ENCODE measurements around the gene CCSER1. TPM values are rescaled to one million over a fixed set of nuclear protein-coding genes. Genes with fewer than 3 reads are reported as not detected.
"Not testable (repeated sequence)": the region's sequence is repeated elsewhere in the genome, so short reads cannot be mapped to it uniquely, and the experiment has no call there.

CCSER1 gene
- total RNA-seq, 1 donor from 2014 or later: 11.9 TPM

DNA sequence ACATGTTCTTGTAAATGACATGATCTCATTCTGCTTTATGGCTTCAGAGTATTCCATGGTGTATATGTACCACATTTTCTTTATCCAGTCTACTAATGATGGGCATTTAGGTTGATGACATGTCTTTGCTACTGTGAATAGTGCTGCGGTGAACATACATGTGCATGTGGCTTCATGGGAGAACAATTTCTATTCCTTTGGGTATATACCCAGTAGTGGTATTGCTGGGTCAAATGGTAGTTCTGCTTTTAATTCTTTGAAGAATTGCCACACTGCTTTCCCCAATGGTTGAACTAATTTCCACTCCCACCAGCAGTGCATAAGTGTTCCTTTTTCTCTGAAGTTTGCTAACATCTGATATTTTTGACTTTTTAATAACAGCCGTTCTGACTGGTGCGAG, 1080.3 kb downstream of the CCSER1 start:
- TF ChIP-seq, protein P1, sequence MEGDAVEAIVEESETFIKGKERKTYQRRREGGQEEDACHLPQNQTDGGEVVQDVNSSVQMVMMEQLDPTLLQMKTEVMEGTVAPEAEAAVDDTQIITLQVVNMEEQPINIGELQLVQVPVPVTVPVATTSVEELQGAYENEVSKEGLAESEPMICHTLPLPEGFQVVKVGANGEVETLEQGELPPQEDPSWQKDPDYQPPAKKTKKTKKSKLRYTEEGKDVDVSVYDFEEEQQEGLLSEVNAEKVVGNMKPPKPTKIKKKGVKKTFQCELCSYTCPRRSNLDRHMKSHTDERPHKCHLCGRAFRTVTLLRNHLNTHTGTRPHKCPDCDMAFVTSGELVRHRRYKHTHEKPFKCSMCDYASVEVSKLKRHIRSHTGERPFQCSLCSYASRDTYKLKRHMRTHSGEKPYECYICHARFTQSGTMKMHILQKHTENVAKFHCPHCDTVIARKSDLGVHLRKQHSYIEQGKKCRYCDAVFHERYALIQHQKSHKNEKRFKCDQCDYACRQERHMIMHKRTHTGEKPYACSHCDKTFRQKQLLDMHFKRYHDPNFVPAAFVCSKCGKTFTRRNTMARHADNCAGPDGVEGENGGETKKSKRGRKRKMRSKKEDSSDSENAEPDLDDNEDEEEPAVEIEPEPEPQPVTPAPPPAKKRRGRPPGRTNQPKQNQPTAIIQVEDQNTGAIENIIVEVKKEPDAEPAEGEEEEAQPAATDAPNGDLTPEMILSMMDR (conservative IDR thresholded peaks at IDR 0.05): no peak
- H3K27me3 Mint-ChIP-seq (ENCODE audit: low read depth): no peaks in the 10 kb centered on the region
- peaks cover 8% of the 10 kb centered on the region for H3K4me1 Mint-ChIP-seq
- H3K27ac Mint-ChIP-seq (ENCODE audit: unreplicated experiment): no peak overlapping the region
- H3K4me3 Mint-ChIP-seq: no peak overlapping the region
- H3K36me3 Mint-ChIP-seq (ENCODE audit: low read depth): no peaks in the 10 kb centered on the region
- H3K9me3 Mint-ChIP-seq: no peaks in the 10 kb centered on the region
- no peak for DNase-seq (ENCODE audit: low read depth, low spot score)

DNA sequence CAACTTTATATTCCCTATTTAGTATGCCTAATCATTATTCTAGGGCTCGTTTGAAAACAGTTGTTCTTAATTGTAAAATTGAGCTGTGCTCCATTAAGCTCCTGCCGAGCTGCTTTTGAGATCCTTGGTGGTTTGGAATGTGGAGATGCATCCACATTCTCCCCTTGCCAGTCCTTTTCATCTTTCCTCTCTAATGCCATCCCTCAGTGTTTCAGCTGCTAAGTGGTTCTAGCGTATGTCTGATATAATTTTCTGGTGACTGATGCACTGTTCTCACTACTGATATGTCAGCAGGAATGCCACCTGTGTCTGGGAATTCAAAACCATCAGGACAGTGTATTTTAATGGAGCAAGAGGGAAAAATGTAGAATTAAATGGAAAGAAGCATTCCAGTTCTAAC, 1085.0 kb downstream of the CCSER1 start:
- DNase-seq (ENCODE audit: low read depth, low spot score): no peak
- TF ChIP-seq, protein P1 (conservative IDR thresholded peaks at IDR 0.05): no peak
- no peaks in the 10 kb centered on the region for H3K27me3 Mint-ChIP-seq (ENCODE audit: low read depth)
- H3K4me3 Mint-ChIP-seq: no peak overlapping the region
- no peaks in the 10 kb centered on the region for H3K4me1 Mint-ChIP-seq
- no peaks in the 10 kb centered on the region for H3K36me3 Mint-ChIP-seq (ENCODE audit: low read depth)
- H3K27ac Mint-ChIP-seq (ENCODE audit: unreplicated experiment): no peak overlapping the region
- H3K9me3 Mint-ChIP-seq: no peaks in the 10 kb centered on the region

DNA sequence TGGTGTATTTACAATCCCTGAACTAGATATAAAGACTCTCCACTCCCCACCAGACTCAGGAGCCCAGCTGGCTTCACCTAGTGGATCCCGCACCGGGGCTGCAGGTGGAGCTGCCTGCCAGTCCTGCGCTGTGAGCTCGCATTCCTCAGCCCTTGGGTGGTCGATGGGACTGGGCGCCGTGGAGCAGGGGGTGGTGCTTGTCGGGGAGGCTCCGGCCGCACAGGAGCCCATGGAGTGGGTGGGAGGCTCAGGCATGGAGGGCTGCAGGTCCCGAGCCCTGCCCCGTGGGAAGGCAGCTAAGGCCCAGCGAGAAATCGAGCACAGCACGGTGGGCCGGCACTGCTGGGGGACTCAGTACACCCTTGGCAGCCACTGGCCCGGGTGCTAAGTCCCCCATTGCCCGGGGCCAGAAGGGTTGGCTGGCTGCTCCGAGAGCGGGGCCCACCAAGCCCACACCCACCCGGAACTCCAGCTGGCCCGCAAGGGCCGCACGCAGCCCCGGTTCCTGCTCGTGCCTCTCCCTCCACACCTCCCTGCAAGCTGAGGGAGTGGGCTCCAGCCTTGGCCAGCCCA, 1090.7 kb downstream of the CCSER1 start:
- DNase-seq (ENCODE audit: low read depth, low spot score); H3K4me1 Mint-ChIP-seq; H3K27me3 Mint-ChIP-seq (ENCODE audit: low read depth); H3K36me3 Mint-ChIP-seq (ENCODE audit: low read depth); H3K9me3 Mint-ChIP-seq; H3K27ac Mint-ChIP-seq (ENCODE audit: unreplicated experiment); H3K4me3 Mint-ChIP-seq: not testable (repeated sequence)

DNA sequence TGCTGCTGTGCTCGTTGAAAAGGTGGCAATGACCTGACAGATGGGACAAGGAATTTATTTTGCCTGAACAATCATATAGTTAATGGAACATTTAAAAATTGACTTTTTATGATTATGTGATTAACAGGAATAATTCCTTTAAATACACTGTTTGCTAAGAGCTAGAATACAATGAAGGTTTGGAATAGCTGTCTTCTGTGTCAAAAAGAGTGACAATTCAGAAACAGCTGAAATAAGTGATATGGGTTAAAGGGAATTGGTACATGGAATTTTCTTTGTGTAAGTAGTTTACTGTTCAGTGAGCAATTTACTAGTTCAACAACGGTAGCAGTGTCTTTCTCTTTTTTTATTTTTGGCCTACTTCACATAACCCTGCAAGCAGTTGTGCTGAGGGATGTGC, 1093.1 kb downstream of the CCSER1 start:
- no peaks in the 10 kb centered on the region for H3K27me3 Mint-ChIP-seq (ENCODE audit: low read depth)
- no peaks in the 10 kb centered on the region for H3K4me1 Mint-ChIP-seq
- TF ChIP-seq, protein P1 (conservative IDR thresholded peaks at IDR 0.05): no peak
- no peak for DNase-seq (ENCODE audit: low read depth, low spot score)
- no peaks in the 10 kb centered on the region for H3K9me3 Mint-ChIP-seq
- H3K27ac Mint-ChIP-seq (ENCODE audit: unreplicated experiment): no peak overlapping the region
- no peak overlapping the region for H3K4me3 Mint-ChIP-seq
- no peaks in the 10 kb centered on the region for H3K36me3 Mint-ChIP-seq (ENCODE audit: low read depth)

DNA sequence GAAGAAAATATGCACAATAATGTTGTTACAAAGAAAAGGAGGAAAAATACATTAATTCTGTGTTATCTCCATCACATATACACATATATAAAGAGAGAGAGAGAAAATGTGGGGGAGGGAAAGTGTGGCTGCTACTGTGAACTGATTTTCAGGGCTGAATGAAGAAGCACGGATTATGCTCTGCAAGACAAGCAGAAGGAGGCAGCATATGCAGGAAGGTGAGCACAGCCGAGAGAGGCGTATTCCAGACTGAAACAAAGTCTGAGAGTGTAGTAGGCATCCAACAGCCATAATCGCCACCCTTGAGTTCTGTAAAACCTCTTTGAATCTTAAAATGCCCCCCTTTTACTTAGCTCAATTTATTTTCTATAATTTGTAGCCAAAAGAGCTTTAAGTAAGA, 1094.8 kb downstream of the CCSER1 start:
- Mint-ChIP-seq H3K4me3 (no peak overlapping the region), H3K4me1 (no peaks in the 10 kb centered on the region), H3K27me3 (ENCODE audit: low read depth) (no peaks in the 10 kb centered on the region), H3K36me3 (ENCODE audit: low read depth) (no peaks in the 10 kb centered on the region), H3K9me3 (no peaks in the 10 kb centered on the region), H3K27ac (ENCODE audit: unreplicated experiment) (no peak overlapping the region)
- TF ChIP-seq, protein P1 (conservative IDR thresholded peaks at IDR 0.05): no peak
- DNase-seq (ENCODE audit: low read depth, low spot score): no peak

DNA sequence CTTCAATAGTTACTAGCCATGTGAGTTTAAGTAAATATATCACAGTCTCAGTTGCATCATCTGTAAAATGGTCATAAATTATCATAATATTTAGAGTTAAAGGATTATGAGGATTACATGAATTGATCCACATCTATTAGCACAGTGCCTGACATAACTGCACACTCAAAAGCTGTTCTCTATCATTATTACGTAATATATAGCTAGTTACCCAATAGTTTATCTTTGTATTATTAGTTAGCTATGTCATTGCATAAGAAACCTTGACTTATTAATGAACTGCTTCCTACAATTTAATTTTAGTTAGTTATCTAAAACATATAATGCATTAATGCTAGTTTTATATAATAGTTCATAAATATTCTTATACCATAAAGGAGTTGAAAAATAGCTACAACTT, 1099.7 kb downstream of the CCSER1 start:
- Mint-ChIP-seq H3K27ac (ENCODE audit: unreplicated experiment) (no peak overlapping the region), H3K27me3 (ENCODE audit: low read depth) (no peaks in the 10 kb centered on the region), H3K36me3 (ENCODE audit: low read depth) (no peaks in the 10 kb centered on the region), H3K9me3 (no peaks in the 10 kb centered on the region), H3K4me1 (no peaks in the 10 kb centered on the region), H3K4me3 (no peak overlapping the region)
- TF ChIP-seq, protein P1 (conservative IDR thresholded peaks at IDR 0.05): no peak
- DNase-seq (ENCODE audit: low read depth, low spot score): no peak
